ENCODE data around the gene XPC. TPM values are rescaled to one million over a fixed set of nuclear protein-coding genes. Genes with fewer than 3 reads are reported as not detected.

XPC gene
- total and polyA plus RNA-seq, 2 of the 8 experiments (the other 6 are each of a cell fraction or from before 2014, with no cell fraction given): 8.8 to 27.3 TPM

GRCh38 chr3:14224895-14225294 is 46.5 kb upstream of the XPC start:
- Histone ChIP-seq H2AK5ac (ENCODE audit: low read depth, low read length) (no peak overlapping the region), H3K27ac (ENCODE audit: low read depth, low read length) (no peak overlapping the region), H3K27me3 (replicated peaks in 1 of 4; ENCODE audit: control insufficient read depth in 3 of 4, extremely low read depth in 1 of 4, insufficient read depth in 3 of 4, low read length in 3 of 4) (no peaks in the 10 kb centered on the region), H3K36me3 (ENCODE audit: control insufficient read depth in 2 of 4, insufficient read depth in 4 of 4, low read length in 3 of 4) (no peaks in the 10 kb centered on the region), H2BK15ac (ENCODE audit: low read length) (no peak overlapping the region), H2BK12ac (ENCODE audit: low read depth, low read length) (no peak overlapping the region), H3K4ac (replicated peaks; ENCODE audit: insufficient read length, low read depth, low read length) (no peak overlapping the region), H3K18ac (ENCODE audit: extremely low read depth, low read length) (no peak overlapping the region), H4K91ac (replicated peaks; ENCODE audit: insufficient read length, low read length) (no peak overlapping the region), H3K56ac (replicated peaks; ENCODE audit: insufficient read length, low read depth, low read length) (no peak overlapping the region), H3K23ac (ENCODE audit: insufficient read length) (no peak overlapping the region), H3K4me2 (ENCODE audit: insufficient read depth in 1 of 2, low read depth in 2 of 2, low read length in 2 of 2) (no peak overlapping the region), H4K8ac (ENCODE audit: extremely low read depth, insufficient read depth, low read length) (no peak overlapping the region), H3K23me2 (ENCODE audit: low read depth, low read length) (no peaks in the 10 kb centered on the region), H3K4me1 (replicated peaks in 1 of 4; ENCODE audit: control insufficient read depth in 3 of 4, insufficient read depth in 4 of 4, low read length in 3 of 4) (peaks cover 0 to 5% (median 0%) of the 10 kb centered on the region in 4 experiments; a peak in 1 of 7 replicates), H4K5ac (ENCODE audit: insufficient read length, low read depth, low read length) (no peak overlapping the region), H3K14ac (ENCODE audit: insufficient read length) (no peak overlapping the region), H2BK120ac (replicated peaks; ENCODE audit: low read depth, low read length) (no peak overlapping the region), H3K4me3 (ENCODE audit: extremely low read depth in 1 of 4, insufficient read depth in 2 of 4, low read depth in 3 of 4, low read length in 4 of 4) (no peak overlapping the region), H4K20me1 (replicated peaks in 1 of 2; ENCODE audit: control insufficient read depth in 1 of 2, insufficient read depth in 2 of 2, low read length in 2 of 2) (no peaks in the 10 kb centered on the region), H3K9me3 (ENCODE audit: insufficient read depth in 2 of 2, low read depth in 1 of 2, low read length in 1 of 2) (peaks cover 0 to 8% of the 10 kb centered on the region in 2 experiments; a peak in 2 of 4 replicates), H2BK5ac (ENCODE audit: low read depth, low read length) (no peak overlapping the region), H2AFZ (ENCODE audit: low read length) (no peak overlapping the region), H2BK20ac (ENCODE audit: low read length) (no peak overlapping the region), H3K79me1 (ENCODE audit: low read depth, low read length) (no peaks in the 10 kb centered on the region), H3K79me2 (ENCODE audit: control insufficient read depth in 1 of 2, insufficient read depth in 2 of 2, low read length in 2 of 2) (no peaks in the 10 kb centered on the region), H3K9ac (replicated peaks in 1 of 4; ENCODE audit: extremely low read depth in 1 of 4, low read depth in 3 of 4, low read length in 3 of 4) (no peak overlapping the region)
- POLR2A ChIA-PET (ENCODE audit: partially characterized antibody): interaction anchor here (0.8 to 1.1 kb wide), 2 partner anchors 14 to 221 kb away, joined by 3 read pairs; no protein-coding TSS in a partner anchor
- CTCF ChIA-PET (ENCODE audit: partially characterized antibody): interaction anchor here (1.5 to 2.7 kb wide), 2 partner anchors 11 to 25 kb away, joined by 4 to 22 read pairs; no protein-coding TSS in a partner anchor
- FAIRE-seq: no peak
- DNase-seq (ENCODE audit: low read depth in 1 of 2, low spot score in 2 of 2): no peak
- WGBS, 2 experiments (ENCODE audit: extremely low coverage in 1 of 2, insufficient coverage in 1 of 2, insufficient read length in 1 of 2, insufficient replicate concordance in 2 of 2, low coverage in 1 of 2, low lambda C conversion rate in 2 of 2, missing lambda C conversion rate in 1 of 2): 92% methylated on average over 6 of the region's 6 CpGs; no CpG with 5 or more reads in 1 of the 2 experiments
- TF ChIP-seq ATF3 (IDR thresholded peaks at IDR 0.05; ENCODE audit: insufficient read depth, low read depth, low read length): no peak
- TF ChIP-seq RFX5 (IDR thresholded peaks at IDR 0.05; ENCODE audit: borderline replicate concordance, low read depth, low read length): no peak
- TF ChIP-seq PHF8 (conservative IDR thresholded peaks at IDR 0.05; ENCODE audit: low read depth, low read length): no peak
- no peak for TF ChIP-seq JUND (IDR thresholded peaks at IDR 0.05; ENCODE audit: low read length)
- TF ChIP-seq SP2 (IDR thresholded peaks at IDR 0.05; ENCODE audit: low read length): no peak
- no peak for TF ChIP-seq CTBP2 (IDR thresholded peaks at IDR 0.05; ENCODE audit: borderline replicate concordance, insufficient read depth, insufficient read length, low read length)
- no peak for TF ChIP-seq CREB1 (IDR thresholded peaks at IDR 0.05)
- TF ChIP-seq FOSL1 (IDR thresholded peaks at IDR 0.05; ENCODE audit: insufficient read depth, low read depth, low read length): no peak
- no peak for TF ChIP-seq GTF2F1 (IDR thresholded peaks at IDR 0.05; ENCODE audit: borderline replicate concordance, low read depth, low read length)
- no peak for TF ChIP-seq BRCA1 (IDR thresholded peaks at IDR 0.05; ENCODE audit: low read depth, low read length)
- no peak for TF ChIP-seq NANOG (IDR thresholded peaks at IDR 0.05; ENCODE audit: insufficient read depth, low read depth, low read length, poor library complexity, severe bottlenecking)

Data from H1 (cell line).